H9 (cell line): ENCODE measurements around the gene TBX19. TPM values are rescaled to one million over a fixed set of nuclear protein-coding genes. Genes with fewer than 3 reads are reported as not detected.

Experiments
- DNase-seq: peaks from one replicate; pipeline ENCODE4 v3.0.0-alpha.2; 2017
- H2AFZ ChIP-seq: one replicate; pipeline ENCODE4 v1.6.1; 2013; ENCODE audit warnings: mild to moderate bottlenecking, low read length, control low read depth, moderate library complexity
- H2AK5ac ChIP-seq: 2 replicates; pipeline ENCODE4 v1.6.1; 2013; ENCODE audit warnings: low read length, control low read depth, mixed read lengths; ENCODE audit not compliant: insufficient read length
- H2BK120ac ChIP-seq: one replicate; pipeline ENCODE4 v1.6.1; 2013; ENCODE audit warnings: low read depth, mild to moderate bottlenecking, low read length, control low read depth, inconsistent platforms; ENCODE audit not compliant: poor library complexity, severe bottlenecking
- H2BK12ac ChIP-seq: 2 replicates; pipeline ENCODE4 v1.6.1; 2013; ENCODE audit warnings: low read length, control low read depth, mixed read lengths, low read depth; ENCODE audit not compliant: insufficient read length
- H2BK15ac ChIP-seq: 2 replicates; pipeline ENCODE4 v1.6.1; 2013; ENCODE audit warnings: low read depth, low read length, control low read depth
- H2BK20ac ChIP-seq: one replicate; pipeline ENCODE4 v1.6.1; 2013; ENCODE audit warnings: low read depth, mild to moderate bottlenecking, low read length, control low read depth, inconsistent platforms; ENCODE audit not compliant: poor library complexity, severe bottlenecking
- H2BK5ac ChIP-seq: 2 replicates; pipeline ENCODE4 v1.6.1; 2013; ENCODE audit warnings: low read length, control low read depth, mixed read lengths; ENCODE audit not compliant: insufficient read length
- H3K14ac ChIP-seq: 2 replicates; pipeline ENCODE4 v1.6.1; 2013; ENCODE audit warnings: low read length, control low read depth; ENCODE audit not compliant: insufficient read depth
- H3K18ac ChIP-seq: 2 replicates; pipeline ENCODE4 v1.6.1; 2013; ENCODE audit warnings: low read depth, mild to moderate bottlenecking, mixed read lengths, low read length, control low read depth; ENCODE audit not compliant: insufficient read length
- H3K23ac ChIP-seq: 2 replicates; pipeline ENCODE4 v1.6.1; 2013; ENCODE audit warnings: low read length, control low read depth, mixed read lengths, low read depth; ENCODE audit not compliant: insufficient read length
- H3K23me2 ChIP-seq: 2 replicates; pipeline ENCODE4 v1.6.1; 2013; ENCODE audit warnings: low read depth, mild to moderate bottlenecking, mixed read lengths, low read length, control low read depth; ENCODE audit not compliant: insufficient read length, poor library complexity, severe bottlenecking
- H3K27ac ChIP-seq: 2 replicates; pipeline ENCODE4 v1.5.1; 2013; ENCODE audit warnings: low read length, control low read depth, mixed read lengths, low read depth; ENCODE audit not compliant: insufficient read length
- H3K27me3 ChIP-seq: 2 replicates; pipeline ENCODE4 v1.6.1; 2013; ENCODE audit warnings: low read length, control low read depth, inconsistent platforms; ENCODE audit not compliant: insufficient read depth
- H3K4ac ChIP-seq: 2 replicates; pipeline ENCODE4 v1.6.1; 2013; ENCODE audit warnings: low read depth, mild to moderate bottlenecking, control low read depth, inconsistent platforms, low read length, moderate library complexity
- H3K4me1 ChIP-seq: 2 replicates; pipeline ENCODE4 v1.6.1; 2013; ENCODE audit warnings: low read length, control low read depth, inconsistent platforms; ENCODE audit not compliant: insufficient read depth
- H3K4me2 ChIP-seq: 2 replicates; pipeline ENCODE4 v1.6.1; 2013; ENCODE audit warnings: low read length, control low read depth, mixed read lengths; ENCODE audit not compliant: insufficient read length, insufficient read depth
- H3K56ac ChIP-seq: 2 replicates; pipeline ENCODE4 v1.6.1; 2013; ENCODE audit warnings: low read depth, mild to moderate bottlenecking, mixed read lengths, low read length, control low read depth; ENCODE audit not compliant: insufficient read length
- H3K79me1 ChIP-seq: 2 replicates; pipeline ENCODE4 v1.6.1; 2013; ENCODE audit warnings: low read depth, mild to moderate bottlenecking, moderate library complexity, low read length, control low read depth, inconsistent platforms; ENCODE audit not compliant: insufficient read depth, poor library complexity, severe bottlenecking
- H3K79me2 ChIP-seq: 2 replicates; pipeline ENCODE4 v1.6.1; 2013; ENCODE audit warnings: low read length, control low read depth, inconsistent platforms; ENCODE audit not compliant: insufficient read depth
- H3K9ac ChIP-seq: 2 replicates; pipeline ENCODE4 v1.6.1; 2013; ENCODE audit warnings: low read length, control low read depth, mixed read lengths; ENCODE audit not compliant: insufficient read length; ENCODE audit errors: extremely low read depth
- H3K9me3 ChIP-seq: one replicate; pipeline ENCODE4 v1.6.1; 2013; ENCODE audit warnings: low read depth, low read length, inconsistent platforms; ENCODE audit not compliant: control insufficient read depth
- H3T11ph ChIP-seq: one replicate; pipeline ENCODE4 v1.6.1; 2013; ENCODE audit warnings: mild to moderate bottlenecking, low read length, control low read depth, inconsistent platforms
- H4K20me1 ChIP-seq: one replicate; pipeline ENCODE4 v1.6.1; 2013; ENCODE audit not compliant: control insufficient read depth, insufficient read length, insufficient read depth
- H4K5ac ChIP-seq: 2 replicates; pipeline ENCODE4 v1.6.1; 2013; ENCODE audit warnings: low read depth, mild to moderate bottlenecking, mixed read lengths, low read length, control low read depth; ENCODE audit not compliant: insufficient read length
- H4K8ac ChIP-seq: replicated peaks from 2 replicates; pipeline ENCODE4 v1.6.1; 2013; ENCODE audit warnings: low read length, control low read depth, mixed read lengths, low read depth; ENCODE audit not compliant: insufficient read length
- H4K91ac ChIP-seq: 2 replicates; pipeline ENCODE4 v1.6.1; 2013; ENCODE audit warnings: low read depth, mild to moderate bottlenecking, moderate library complexity, mixed read lengths, low read length, control low read depth; ENCODE audit not compliant: insufficient read length
- H3K27ac Mint-ChIP-seq, 3 experiments: 2 replicates in 2 of 3; 3 replicates in 1 of 3; pipeline ENCODE4 v1.8.0; 2020 to 2021; ENCODE audit warnings: mixed read lengths in 3 of 3, mild to moderate bottlenecking in 1 of 3, moderate library complexity in 1 of 3
- H3K27me3 Mint-ChIP-seq: 2 replicates; pipeline ENCODE4 v1.8.0; 2021; ENCODE audit warnings: low read depth, mild to moderate bottlenecking, moderate library complexity, mixed read lengths
- H3K36me3 Mint-ChIP-seq, 3 experiments: 2 replicates in 2 of 3; 3 replicates in 1 of 3; pipeline ENCODE4 v1.8.0; 2020 to 2021; ENCODE audit warnings: low read depth in 3 of 3, mixed read lengths in 3 of 3; ENCODE audit not compliant: insufficient read depth in 1 of 3
- H3K4me1 Mint-ChIP-seq, 2 experiments: 2 replicates each; pipeline ENCODE4 v1.8.0; 2020; ENCODE audit warnings: mixed read lengths in 2 of 2
- H3K4me3 Mint-ChIP-seq, 2 experiments: 2 replicates in 1 of 2; 3 replicates in 1 of 2; pipeline ENCODE4 v1.8.0; 2020 to 2021; ENCODE audit warnings: mild to moderate bottlenecking in 2 of 2, mixed read lengths in 2 of 2, moderate library complexity in 1 of 2
- H3K9me3 Mint-ChIP-seq, 2 experiments: 2 replicates in 1 of 2; 3 replicates in 1 of 2; pipeline ENCODE4 v1.8.0; 2020; ENCODE audit warnings: mild to moderate bottlenecking in 2 of 2, mixed read lengths in 2 of 2, moderate library complexity in 1 of 2
- total RNA-seq: library from RNA; stranded (reverse); gene quantifications from 2 replicates; pipeline ENCODE4 v1.2.1, GENCODE V29; 2021
- TF ChIP-seq, protein P1 (sequence below): fragments of 200-600 bp; sonication (generic); conservative IDR thresholded peaks from 3 replicates; pipeline ENCODE4 v1.8.0; 2021; ENCODE audit warnings: antibody characterized with exemption, mild to moderate bottlenecking

Gene TBX19
- total RNA-seq, 1 experiment from 2014 or later = 0.48 TPM

DNA sequence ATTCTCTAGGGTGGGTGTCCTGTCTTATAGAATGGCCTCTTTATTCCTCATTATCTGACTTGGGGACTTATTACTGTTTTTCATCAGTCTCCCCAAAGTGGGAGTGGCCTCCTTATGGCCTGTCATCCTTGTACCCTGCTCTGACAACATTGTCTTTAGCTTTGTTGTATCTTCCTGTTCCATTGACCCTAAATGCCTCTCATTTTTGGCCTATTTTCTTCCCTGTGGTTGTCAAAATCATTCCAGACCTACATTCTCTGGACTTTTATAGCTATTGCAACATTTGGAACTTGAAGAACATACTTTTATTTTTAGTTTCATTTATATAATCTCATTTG lies 45.2 kb upstream of the TBX19 start:
- TF ChIP-seq, protein P1, sequence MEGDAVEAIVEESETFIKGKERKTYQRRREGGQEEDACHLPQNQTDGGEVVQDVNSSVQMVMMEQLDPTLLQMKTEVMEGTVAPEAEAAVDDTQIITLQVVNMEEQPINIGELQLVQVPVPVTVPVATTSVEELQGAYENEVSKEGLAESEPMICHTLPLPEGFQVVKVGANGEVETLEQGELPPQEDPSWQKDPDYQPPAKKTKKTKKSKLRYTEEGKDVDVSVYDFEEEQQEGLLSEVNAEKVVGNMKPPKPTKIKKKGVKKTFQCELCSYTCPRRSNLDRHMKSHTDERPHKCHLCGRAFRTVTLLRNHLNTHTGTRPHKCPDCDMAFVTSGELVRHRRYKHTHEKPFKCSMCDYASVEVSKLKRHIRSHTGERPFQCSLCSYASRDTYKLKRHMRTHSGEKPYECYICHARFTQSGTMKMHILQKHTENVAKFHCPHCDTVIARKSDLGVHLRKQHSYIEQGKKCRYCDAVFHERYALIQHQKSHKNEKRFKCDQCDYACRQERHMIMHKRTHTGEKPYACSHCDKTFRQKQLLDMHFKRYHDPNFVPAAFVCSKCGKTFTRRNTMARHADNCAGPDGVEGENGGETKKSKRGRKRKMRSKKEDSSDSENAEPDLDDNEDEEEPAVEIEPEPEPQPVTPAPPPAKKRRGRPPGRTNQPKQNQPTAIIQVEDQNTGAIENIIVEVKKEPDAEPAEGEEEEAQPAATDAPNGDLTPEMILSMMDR = no peak; the same call in 2 of the 3 replicates
- Histone ChIP-seq H4K8ac (no peak overlapping the region), H3K9me3 (no peaks in the 10 kb centered on the region), H3K4me2 (no peak overlapping the region), H3K14ac (no peak overlapping the region), H2BK15ac (no peak overlapping the region), H2BK5ac (no peak overlapping the region), H3K27me3 (no peaks in the 10 kb centered on the region), H4K5ac (no peak overlapping the region), H2BK20ac (no peak overlapping the region), H2AFZ (no peak overlapping the region), H3K79me1 (no peaks in the 10 kb centered on the region), H3T11ph (no peak overlapping the region), H3K9ac (no peak overlapping the region), H3K4me1 (no peaks in the 10 kb centered on the region), H4K20me1 (no peaks in the 10 kb centered on the region), H3K79me2 (no peaks in the 10 kb centered on the region), H3K4ac (no peak overlapping the region), H3K27ac (no peak overlapping the region), H2BK12ac (no peak overlapping the region), H3K23ac (no peak overlapping the region), H2AK5ac (no peak overlapping the region), H4K91ac (no peak overlapping the region), H3K23me2 (no peaks in the 10 kb centered on the region), H2BK120ac (no peak overlapping the region), H3K56ac (no peak overlapping the region), H3K18ac (no peak overlapping the region)
- H3K36me3 Mint-ChIP-seq = peaks cover 8 to 53% (median 43%) of the 10 kb centered on the region in 3 experiments
- H3K27me3 Mint-ChIP-seq = no peaks in the 10 kb centered on the region
- H3K27ac Mint-ChIP-seq = no peak overlapping the region
- H3K4me1 Mint-ChIP-seq = no peaks in the 10 kb centered on the region
- no peaks in the 10 kb centered on the region for H3K9me3 Mint-ChIP-seq
- no peak for DNase-seq
- H3K4me3 Mint-ChIP-seq = no peak overlapping the region
